ENCODE measurements around the gene GCH1.
A peak's percentile ranks its signal among the peaks of the same experiment; 100 is the strongest.

The GCH1 gene

GRCh38 chr14:54857830-54858269 is 44.8 kb downstream of the GCH1 start:
- H3K27me3 ChIP-seq (replicated peaks; ENCODE audit: control insufficient read depth, insufficient read depth, low read length): no peaks in the 10 kb centered on the region
- TF ChIP-seq CTCF (IDR thresholded peaks at IDR 0.05; ENCODE audit: insufficient read depth, low read length, poor library complexity, severe bottlenecking): no peak
- DNase-seq (ENCODE audit: extremely low read depth, insufficient read length): peak; percentile 46
- peaks cover 3% of the 10 kb centered on the region for H3K36me3 ChIP-seq (ENCODE audit: control insufficient read depth, insufficient read depth, low read length)
- no peak overlapping the region for H3K4me3 ChIP-seq (replicated peaks; ENCODE audit: low read depth, low read length)

GRCh38 chr14:54856152-54856551 is 46.5 kb downstream of the GCH1 start:
- no peaks in the 10 kb centered on the region for H3K27me3 ChIP-seq (replicated peaks; ENCODE audit: control insufficient read depth, insufficient read depth, low read length)
- H3K36me3 ChIP-seq (ENCODE audit: control insufficient read depth, insufficient read depth, low read length): peaks cover 3% of the 10 kb centered on the region
- no peak for TF ChIP-seq CTCF (IDR thresholded peaks at IDR 0.05; ENCODE audit: insufficient read depth, low read length, poor library complexity, severe bottlenecking)
- H3K4me3 ChIP-seq (replicated peaks; ENCODE audit: low read depth, low read length): no peak overlapping the region
- no peak for DNase-seq (ENCODE audit: extremely low read depth, insufficient read length)

- peak; percentile 9 for DNase-seq (ENCODE audit: extremely low read depth, insufficient read length)
- Histone ChIP-seq H3K27me3 (replicated peaks; ENCODE audit: control insufficient read depth, insufficient read depth, low read length) (no peaks in the 10 kb centered on the region), H3K36me3 (ENCODE audit: control insufficient read depth, insufficient read depth, low read length) (peaks cover 3% of the 10 kb centered on the region), H3K4me3 (replicated peaks; ENCODE audit: low read depth, low read length) (no peak overlapping the region)
- no peak for TF ChIP-seq CTCF (IDR thresholded peaks at IDR 0.05; ENCODE audit: insufficient read depth, low read length, poor library complexity, severe bottlenecking)
Observed at GRCh38 chr14:54854181-54854580, 48.4 kb downstream of the GCH1 start.

- Histone ChIP-seq H3K4me3 (replicated peaks; ENCODE audit: low read depth, low read length) (no peak overlapping the region), H3K36me3 (ENCODE audit: control insufficient read depth, insufficient read depth, low read length) (no peaks in the 10 kb centered on the region), H3K27me3 (replicated peaks; ENCODE audit: control insufficient read depth, insufficient read depth, low read length) (no peaks in the 10 kb centered on the region)
- DNase-seq (ENCODE audit: extremely low read depth, insufficient read length): no peak
- no peak for TF ChIP-seq CTCF (IDR thresholded peaks at IDR 0.05; ENCODE audit: insufficient read depth, low read length, poor library complexity, severe bottlenecking)
Observed at GRCh38 chr14:54853339-54853738, 49.3 kb downstream of the GCH1 start.

- H3K36me3 ChIP-seq (ENCODE audit: control insufficient read depth, insufficient read depth, low read length): no peaks in the 10 kb centered on the region; the same call in 1 of the 2 replicates
- no peak for TF ChIP-seq CTCF (IDR thresholded peaks at IDR 0.05; ENCODE audit: insufficient read depth, low read length, poor library complexity, severe bottlenecking)
- no peaks in the 10 kb centered on the region for H3K27me3 ChIP-seq (replicated peaks; ENCODE audit: control insufficient read depth, insufficient read depth, low read length)
- H3K4me3 ChIP-seq (replicated peaks; ENCODE audit: low read depth, low read length): no peak overlapping the region
- no peak for DNase-seq (ENCODE audit: extremely low read depth, insufficient read length)
Observed at GRCh38 chr14:54852215-54852614, 50.4 kb downstream of the GCH1 start.

GRCh38 chr14:54848910-54849309 is 53.7 kb downstream of the GCH1 start:
- no peak for DNase-seq (ENCODE audit: extremely low read depth, insufficient read length)
- Histone ChIP-seq H3K4me3 (replicated peaks; ENCODE audit: low read depth, low read length) (no peak overlapping the region), H3K27me3 (replicated peaks; ENCODE audit: control insufficient read depth, insufficient read depth, low read length) (no peaks in the 10 kb centered on the region), H3K36me3 (ENCODE audit: control insufficient read depth, insufficient read depth, low read length) (no peaks in the 10 kb centered on the region; the same call in 1 of the 2 replicates)
- TF ChIP-seq CTCF (IDR thresholded peaks at IDR 0.05; ENCODE audit: insufficient read depth, low read length, poor library complexity, severe bottlenecking): no peak

All from GM06990 (cell line).